SJCRH30 (cell line): ENCODE measurements around the gene EGLN3. TPM values are rescaled to one million over a fixed set of nuclear protein-coding genes. Genes with fewer than 3 reads are reported as not detected.
"Not testable (repeated sequence)": the region's sequence is repeated elsewhere in the genome, so short reads cannot be mapped to it uniquely, and the experiment has no call there.

ENCODE experiments used
- DNase-seq, 2 experiments: peaks; one replicate each; pipeline ENCODE4 v3.0.0-alpha.2; 2015 to 2020
- H3K27ac ChIP-seq: fragments of 250-450 bp; sonication (Bioruptor Pico); 2 replicates; pipeline ENCODE4 v1.5.1; 2020; ENCODE audit warnings: mild to moderate bottlenecking, moderate library complexity
- H3K27me3 ChIP-seq: fragments of 250-450 bp; sonication (Bioruptor Pico); 2 replicates; pipeline ENCODE4 v1.5.1; 2020; ENCODE audit warnings: mild to moderate bottlenecking, moderate library complexity
- H3K36me3 ChIP-seq: fragments of 250-450 bp; sonication (Bioruptor Pico); 2 replicates; pipeline ENCODE4 v1.5.1; 2020; ENCODE audit warnings: mild to moderate bottlenecking, moderate library complexity
- H3K4me1 ChIP-seq: fragments of 250-450 bp; sonication (Bioruptor Pico); 2 replicates; pipeline ENCODE4 v1.5.1; 2020; ENCODE audit warnings: mild to moderate bottlenecking, moderate library complexity
- H3K4me3 ChIP-seq: fragments of 250-450 bp; sonication (Bioruptor Pico); 2 replicates; pipeline ENCODE4 v1.5.1; 2020; ENCODE audit warnings: mild to moderate bottlenecking, moderate library complexity
- H3K9me3 ChIP-seq: fragments of 250-450 bp; sonication (Bioruptor Pico); replicated peaks from 2 replicates; pipeline ENCODE4 v1.5.1; 2020; ENCODE audit warnings: mild to moderate bottlenecking, moderate library complexity
- total RNA-seq: library from RNA; depleted of rRNA; stranded (reverse); fragments of >200 nt; shearing (Covaris generic); gene quantifications from 2 replicates; pipeline ENCODE4 v1.2.3, GENCODE V29; 2014

Gene EGLN3
- total RNA-seq, 1 experiment from 2014 or later, result 34.5 TPM

- not testable (repeated sequence) for H3K4me3 ChIP-seq, H3K9me3 ChIP-seq, DNase-seq, H3K27ac ChIP-seq, H3K4me1 ChIP-seq, H3K27me3 ChIP-seq, H3K36me3 ChIP-seq
Observed at GRCh38 chr14:33969846-33970245, 19.0 kb upstream of the EGLN3 start.

GRCh38 chr14:33968722-33969121 is 17.8 kb upstream of the EGLN3 start:
- Histone ChIP-seq H3K36me3 (peaks cover 3% of the 10 kb centered on the region; the same call in 1 of the 2 replicates), H3K4me3 (no peak overlapping the region), H3K27me3 (no peaks in the 10 kb centered on the region), H3K4me1 (no peaks in the 10 kb centered on the region), H3K9me3 (no peaks in the 10 kb centered on the region), H3K27ac (no peak overlapping the region)
- no peak for DNase-seq

DNA sequence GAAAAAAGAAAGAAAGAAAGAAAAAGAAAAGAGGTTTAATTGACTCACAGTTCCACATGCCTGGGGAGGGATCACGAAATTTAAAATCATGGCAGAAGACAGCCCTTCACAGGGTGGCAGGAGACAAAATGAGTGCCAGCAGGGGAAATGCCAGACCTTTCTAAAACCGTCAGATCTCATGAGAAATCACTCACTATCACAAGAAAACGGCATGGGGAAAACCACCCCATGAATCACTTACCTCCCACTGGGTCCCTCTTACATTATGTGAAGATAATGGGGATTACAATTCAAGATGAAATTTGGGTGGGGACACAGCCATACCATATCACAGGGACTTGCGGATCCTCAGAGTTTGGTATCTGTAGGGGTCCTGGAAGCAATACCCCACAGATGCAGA is 16.3 kb upstream of the EGLN3 start:
- Histone ChIP-seq H3K4me1 (no peaks in the 10 kb centered on the region), H3K4me3 (no peak overlapping the region), H3K36me3 (peaks cover 3% of the 10 kb centered on the region; the same call in 1 of the 2 replicates), H3K27ac (no peak overlapping the region), H3K27me3 (no peaks in the 10 kb centered on the region), H3K9me3 (peaks cover 5% of the 10 kb centered on the region; the same call in 1 of the 2 replicates)
- no peak for DNase-seq

- DNase-seq, result no peak
- Histone ChIP-seq H3K27ac (no peak overlapping the region), H3K27me3 (no peaks in the 10 kb centered on the region), H3K9me3 (peaks cover 7% of the 10 kb centered on the region; the same call in 1 of the 2 replicates), H3K36me3 (peaks cover 3% of the 10 kb centered on the region; the same call in 1 of the 2 replicates), H3K4me1 (0 out of 2 replicates have a peak, but pooled peaks cover 3% of the 10 kb centered on the region), H3K4me3 (no peak overlapping the region)
Observed at GRCh38 chr14:33966276-33966675, 15.4 kb upstream of the EGLN3 start.

DNA sequence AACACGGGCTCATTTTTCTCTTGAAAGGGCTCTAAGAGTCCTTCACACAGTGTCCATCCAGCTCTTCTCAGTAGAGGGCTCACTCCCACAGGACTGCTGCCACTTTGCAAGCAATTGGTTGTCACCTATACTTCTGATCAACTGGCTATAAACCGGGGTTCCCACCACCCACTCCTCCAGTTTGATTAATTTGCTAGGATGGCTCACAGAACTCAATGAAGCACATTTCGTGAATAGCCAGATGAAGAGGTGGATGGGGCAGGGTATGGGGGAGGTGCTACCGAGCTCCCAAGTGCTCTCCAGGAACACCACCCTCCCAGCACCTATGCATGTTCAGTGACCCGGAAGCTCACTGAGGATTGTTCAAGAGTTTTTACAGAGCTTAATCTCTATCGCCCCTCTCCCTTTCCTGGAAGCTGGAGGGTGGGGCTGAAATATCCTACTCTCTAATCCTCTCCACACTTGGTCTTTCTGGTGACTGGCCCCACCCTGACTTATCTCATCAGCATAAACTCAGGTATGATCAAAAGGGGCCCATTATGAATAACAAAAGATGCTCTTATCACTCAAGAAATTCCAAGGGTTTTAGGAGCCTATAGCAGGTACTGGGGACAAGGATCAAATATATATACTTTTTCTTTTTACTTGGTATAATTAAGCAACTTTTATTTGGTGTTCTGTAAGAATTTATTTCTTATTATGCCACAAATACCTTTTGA is 13.9 kb upstream of the EGLN3 start:
- Histone ChIP-seq H3K4me3 (no peak overlapping the region), H3K36me3 (no peaks in the 10 kb centered on the region), H3K27ac (no peak overlapping the region), H3K4me1 (0 out of 2 replicates have a peak, but pooled peaks cover 3% of the 10 kb centered on the region), H3K27me3 (no peaks in the 10 kb centered on the region), H3K9me3 (peaks cover 7% of the 10 kb centered on the region; the same call in 1 of the 2 replicates)
- DNase-seq, result no peak

DNA sequence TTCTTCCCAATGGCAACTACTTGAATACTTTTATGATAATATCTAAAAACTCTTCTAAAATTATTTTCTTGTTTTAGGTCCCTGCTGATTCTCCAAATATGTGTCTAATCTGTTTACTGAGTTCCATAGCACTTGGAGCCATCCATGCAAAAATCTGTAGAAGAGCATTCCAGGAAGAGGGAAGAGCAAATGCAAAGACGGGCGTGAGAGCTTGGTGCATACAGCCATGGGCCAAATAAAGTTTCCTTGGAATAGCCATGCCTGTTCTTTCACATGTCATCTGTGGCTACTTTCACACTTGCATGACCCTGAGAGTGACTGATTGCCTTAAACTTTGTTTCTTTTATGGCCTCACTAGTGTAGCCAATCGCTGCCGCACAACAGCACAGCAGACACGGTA is 13.0 kb upstream of the EGLN3 start:
- H3K4me1 ChIP-seq, result 0 out of 2 replicates have a peak, but pooled peaks cover 3% of the 10 kb centered on the region
- no peak overlapping the region for H3K4me3 ChIP-seq
- no peaks in the 10 kb centered on the region for H3K36me3 ChIP-seq
- H3K27me3 ChIP-seq, result no peaks in the 10 kb centered on the region
- H3K27ac ChIP-seq, result no peak overlapping the region
- peaks cover 7% of the 10 kb centered on the region; the same call in 1 of the 2 replicates for H3K9me3 ChIP-seq
- no peak for DNase-seq

GRCh38 chr14:33962466-33962865 is 11.6 kb upstream of the EGLN3 start:
- not testable (repeated sequence) for H3K9me3 ChIP-seq, H3K4me3 ChIP-seq, H3K27ac ChIP-seq, H3K36me3 ChIP-seq, H3K27me3 ChIP-seq, H3K4me1 ChIP-seq, DNase-seq

DNA sequence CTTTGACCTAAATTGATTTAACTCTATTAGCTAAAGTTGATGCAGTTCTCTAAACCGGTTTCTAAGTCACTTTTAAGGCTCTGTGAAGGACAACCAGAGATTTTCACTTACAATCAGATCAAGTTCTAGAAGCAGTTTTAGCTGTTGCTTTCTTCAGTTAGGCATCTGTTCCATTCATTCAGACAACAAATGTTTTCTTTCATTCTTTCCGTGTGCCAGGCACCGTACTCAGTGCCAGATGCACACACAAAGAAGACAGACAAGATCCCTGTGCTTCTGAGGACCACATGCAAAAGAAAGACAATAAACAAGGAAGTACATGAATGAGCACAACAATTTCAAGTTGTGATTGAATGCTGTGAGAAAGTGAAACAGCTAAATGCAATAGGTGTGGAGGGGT is 11.1 kb upstream of the EGLN3 start:
- H3K27ac ChIP-seq, result no peak overlapping the region
- no peak overlapping the region for H3K4me3 ChIP-seq
- peak in 1 of 2 experiments; percentile 29 for DNase-seq
- no peaks in the 10 kb centered on the region for H3K36me3 ChIP-seq
- H3K27me3 ChIP-seq, result no peaks in the 10 kb centered on the region
- 0 out of 2 replicates have a peak, but pooled peaks cover 3% of the 10 kb centered on the region for H3K4me1 ChIP-seq
- peaks cover 7% of the 10 kb centered on the region; the same call in 1 of the 2 replicates for H3K9me3 ChIP-seq

GRCh38 chr14:33959692-33960151 is 8.8 kb upstream of the EGLN3 start:
- Histone ChIP-seq H3K27ac (no peak overlapping the region), H3K9me3 (peaks cover 7% of the 10 kb centered on the region; the same call in 1 of the 2 replicates), H3K27me3 (no peaks in the 10 kb centered on the region), H3K4me1 (0 out of 2 replicates have a peak, but pooled peaks cover 3% of the 10 kb centered on the region), H3K4me3 (no peak overlapping the region), H3K36me3 (no peaks in the 10 kb centered on the region)
- DNase-seq, result peak in 1 of 2 experiments; percentile 26

- peaks cover 7% of the 10 kb centered on the region; the same call in 1 of the 2 replicates for H3K9me3 ChIP-seq
- no peak overlapping the region for H3K27ac ChIP-seq
- H3K36me3 ChIP-seq, result no peaks in the 10 kb centered on the region
- H3K27me3 ChIP-seq, result no peaks in the 10 kb centered on the region
- 0 out of 2 replicates have a peak, but pooled peaks cover 3% of the 10 kb centered on the region for H3K4me1 ChIP-seq
- no peak for DNase-seq
- H3K4me3 ChIP-seq, result no peak overlapping the region
Observed at GRCh38 chr14:33958605-33959226, 7.8 kb upstream of the EGLN3 start.

DNA sequence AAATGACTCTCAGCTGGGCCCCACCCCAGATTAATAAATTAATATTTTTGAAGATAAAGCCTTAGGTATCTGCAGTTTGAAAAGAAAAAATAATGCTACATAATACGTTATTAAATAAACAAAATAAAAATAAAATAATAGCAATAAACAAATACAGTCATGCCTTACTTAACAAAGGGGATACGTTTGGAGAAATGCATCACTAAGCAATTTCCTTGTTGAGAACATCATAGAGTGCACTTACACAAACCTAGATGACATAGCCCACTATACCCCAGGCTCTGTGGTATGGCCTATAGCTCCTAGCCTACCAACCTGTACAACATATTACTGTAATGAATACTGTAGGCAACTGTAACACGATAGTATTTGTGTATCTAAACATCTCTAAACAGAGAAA is 7.1 kb upstream of the EGLN3 start:
- Histone ChIP-seq H3K4me3 (no peak overlapping the region), H3K4me1 (0 out of 2 replicates have a peak, but pooled peaks cover 3% of the 10 kb centered on the region), H3K27me3 (no peaks in the 10 kb centered on the region), H3K9me3 (peaks cover 7% of the 10 kb centered on the region; the same call in 1 of the 2 replicates), H3K36me3 (no peaks in the 10 kb centered on the region), H3K27ac (no peak overlapping the region)
- no peak for DNase-seq

DNA sequence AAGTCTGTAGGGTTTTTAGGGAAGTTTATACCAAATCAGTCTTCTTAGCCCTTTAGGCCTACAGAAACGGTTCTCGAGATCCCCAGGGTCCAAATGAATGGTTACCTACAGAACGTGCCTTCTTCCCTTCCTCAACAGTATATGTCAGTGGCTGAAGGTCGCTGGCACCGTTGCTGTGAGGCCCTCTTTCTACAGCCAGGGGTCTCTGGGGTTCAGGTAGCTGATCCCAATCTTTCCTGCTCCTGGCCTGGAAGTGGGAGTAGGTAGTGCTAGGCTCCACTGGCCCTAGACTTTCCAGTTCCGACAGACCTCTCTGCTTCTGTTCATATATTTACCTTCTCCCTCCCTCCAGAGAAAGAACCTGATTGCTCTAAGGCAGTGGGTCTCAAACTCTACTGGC is 6.4 kb upstream of the EGLN3 start:
- no peaks in the 10 kb centered on the region for H3K27me3 ChIP-seq
- no peak overlapping the region for H3K4me3 ChIP-seq
- no peaks in the 10 kb centered on the region for H3K36me3 ChIP-seq
- H3K9me3 ChIP-seq, result peaks cover 4% of the 10 kb centered on the region; the same call in 1 of the 2 replicates
- no peak overlapping the region for H3K27ac ChIP-seq
- no peak for DNase-seq
- H3K4me1 ChIP-seq, result 0 out of 2 replicates have a peak, but pooled peaks cover 3% of the 10 kb centered on the region

DNA sequence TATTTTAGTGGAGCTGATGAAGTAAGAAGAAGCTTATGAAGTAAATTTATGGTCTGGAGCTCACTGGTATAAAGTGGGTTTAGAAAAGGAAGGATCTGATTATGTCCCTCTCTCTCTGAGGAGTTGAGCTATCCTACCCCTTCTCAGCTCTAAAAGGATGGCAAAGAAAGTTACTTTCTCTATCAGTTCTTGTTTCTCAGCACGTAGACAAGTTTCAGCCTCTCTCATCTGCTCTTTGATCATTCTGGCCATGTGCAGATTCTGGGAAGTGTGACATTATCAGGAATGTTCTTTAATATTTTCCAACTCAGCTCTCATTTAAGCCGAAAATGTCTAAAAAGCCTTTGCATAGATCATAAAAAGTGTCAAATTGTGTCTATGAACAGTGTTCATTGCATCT is 5.8 kb upstream of the EGLN3 start:
- Histone ChIP-seq H3K27me3 (no peaks in the 10 kb centered on the region), H3K9me3 (no peaks in the 10 kb centered on the region), H3K36me3 (no peaks in the 10 kb centered on the region), H3K4me3 (no peak overlapping the region), H3K4me1 (peaks cover 2% of the 10 kb centered on the region; the same call in 1 of the 2 replicates), H3K27ac (no peak overlapping the region)
- no peak for DNase-seq

DNA sequence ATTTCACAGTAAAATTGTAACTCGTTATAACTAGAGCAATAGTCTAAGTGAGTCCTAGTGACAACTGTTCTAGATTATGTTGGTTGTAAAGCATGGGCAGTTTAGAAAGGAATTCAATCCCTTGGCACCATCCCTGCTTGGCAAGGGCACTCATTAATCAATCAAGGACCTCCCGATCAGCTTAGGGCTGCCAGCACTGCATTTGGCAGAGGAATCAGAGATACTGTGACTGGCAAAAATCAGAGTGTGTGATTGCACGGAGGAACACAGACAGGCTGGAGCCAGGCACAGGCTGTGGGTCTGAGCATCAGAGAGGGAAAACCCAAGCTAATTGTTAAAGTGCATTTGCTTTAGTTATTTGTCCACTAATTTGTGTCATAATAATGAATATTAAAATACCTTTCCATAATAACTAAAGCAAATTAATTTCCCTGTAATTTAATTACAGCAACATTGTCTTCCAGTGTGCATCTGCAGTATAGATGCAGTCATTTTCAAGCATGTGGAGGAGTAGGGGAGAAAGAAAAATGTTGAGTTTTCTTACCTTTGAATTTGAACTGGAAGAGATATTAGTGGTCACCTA is 3.2 kb upstream of the EGLN3 start:
- H3K27me3 ChIP-seq, result no peaks in the 10 kb centered on the region
- no peak for DNase-seq
- no peaks in the 10 kb centered on the region; the same call in 1 of the 2 replicates for H3K36me3 ChIP-seq
- H3K4me1 ChIP-seq, result peaks cover 10% of the 10 kb centered on the region
- no peak overlapping the region for H3K4me3 ChIP-seq
- no peaks in the 10 kb centered on the region for H3K9me3 ChIP-seq
- H3K27ac ChIP-seq, result no peak overlapping the region

DNA sequence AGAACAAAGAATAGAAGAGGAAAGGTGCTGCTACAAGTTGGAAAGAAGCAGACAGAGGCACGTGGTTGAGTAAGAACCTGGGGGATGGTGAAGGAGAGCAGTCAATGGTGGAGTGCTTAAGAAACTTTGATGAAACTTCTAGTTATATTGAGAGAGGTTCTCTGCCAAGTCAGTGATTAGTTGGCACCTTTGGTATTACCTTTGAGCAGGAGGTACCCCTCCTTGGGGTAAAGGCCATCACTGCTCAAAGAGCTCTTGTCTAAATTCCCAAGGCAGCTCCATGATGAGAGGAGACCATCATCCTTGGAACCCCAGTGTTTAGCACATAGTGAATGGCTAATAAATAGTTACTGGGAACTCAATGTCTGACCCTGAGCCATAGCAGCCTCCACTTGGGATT is 1.7 kb upstream of the EGLN3 start:
- Histone ChIP-seq H3K4me3 (no peak overlapping the region), H3K4me1 (peaks cover 16% of the 10 kb centered on the region), H3K9me3 (no peaks in the 10 kb centered on the region), H3K27ac (no peak overlapping the region), H3K27me3 (no peaks in the 10 kb centered on the region), H3K36me3 (no peaks in the 10 kb centered on the region; the same call in none of the 2 replicates)
- DNase-seq, result no peak
